OCI-M2 (cell line): ENCODE measurements around the gene GRK1.

Experiments used
- DNase-seq: peaks from one replicate; lab custom pipeline; 2025; ENCODE audit not compliant: unreplicated experiment; lab: John Stamatoyannopoulos, UW

GRK1 gene

DNA sequence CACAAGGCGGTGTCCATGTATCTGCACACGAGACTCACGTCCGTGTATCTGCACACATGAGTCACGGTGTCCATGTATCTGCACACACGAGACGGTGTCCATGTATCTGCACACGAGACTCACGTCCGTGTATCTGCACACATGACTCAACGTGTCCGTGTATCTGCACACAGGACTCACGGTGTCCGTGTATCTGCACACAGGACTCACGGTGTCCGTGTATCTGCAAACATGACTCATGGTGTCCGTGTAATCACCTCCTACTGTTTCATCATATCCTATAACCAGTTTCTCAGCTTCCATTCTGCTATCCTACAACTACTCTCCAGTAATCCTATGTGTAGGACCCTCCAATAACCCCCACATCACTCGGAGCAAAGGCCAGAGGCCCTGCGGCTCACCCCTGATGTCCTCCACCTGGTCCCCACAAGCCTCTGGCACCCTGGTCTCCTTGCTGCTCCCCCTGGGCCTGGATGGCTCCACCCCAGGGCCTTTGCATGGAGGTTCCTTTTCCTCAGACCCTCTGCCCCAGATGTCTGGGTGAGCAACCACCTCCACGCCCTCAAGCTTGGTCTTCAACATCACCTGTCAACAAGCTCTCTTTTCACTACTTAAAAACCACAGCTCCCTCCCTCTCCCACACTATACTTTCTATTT, 89.5 kb downstream of the GRK1 start:
- DNase-seq: no peak

DNA sequence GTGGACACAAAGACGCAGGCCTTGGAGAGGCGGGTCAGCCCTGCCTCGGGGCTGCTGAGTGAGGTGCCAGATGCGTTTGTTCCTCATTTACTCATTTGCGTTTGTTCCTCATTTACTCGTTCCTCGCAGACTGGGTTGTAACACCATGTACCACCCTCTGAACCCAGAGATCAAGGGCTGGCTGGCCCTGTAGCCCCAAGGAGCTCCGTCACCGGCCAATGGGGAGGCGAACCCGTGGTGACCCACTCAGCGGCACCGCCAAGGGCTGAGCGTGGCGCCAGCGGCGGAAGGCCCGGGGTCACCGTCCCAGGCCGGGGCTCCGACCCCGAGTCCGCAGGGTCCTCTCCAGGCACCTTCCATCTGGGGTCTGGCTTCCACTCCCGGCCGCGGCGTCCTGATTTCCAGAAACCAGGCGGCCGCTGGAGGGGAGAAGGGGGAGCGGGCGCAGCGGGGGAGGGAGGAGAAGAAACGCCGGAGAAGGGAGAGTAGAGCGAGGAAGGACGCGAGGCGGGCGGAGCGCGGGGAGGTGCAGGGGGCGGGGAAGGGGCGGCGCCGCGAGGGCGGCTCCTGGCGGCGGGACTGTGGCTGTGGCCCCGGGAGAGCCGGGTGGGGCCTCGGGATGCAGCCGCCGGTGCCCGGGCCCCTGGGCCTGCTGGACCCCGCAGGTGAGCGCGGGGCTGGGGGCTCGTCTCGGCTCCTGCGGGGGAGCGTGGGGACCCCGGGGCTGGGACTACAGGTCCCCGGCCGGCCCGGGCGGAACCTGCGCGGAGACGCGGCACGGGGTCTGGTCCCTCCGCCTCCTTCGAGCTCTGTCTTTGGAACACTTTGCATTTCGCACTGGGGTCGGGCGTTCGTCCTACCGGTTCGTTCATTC, 91.9 kb downstream of the GRK1 start, which contains the start of gene TMEM255B:
TSS of gene TMEM255B (plus strand) at position 576 of the 874 bp plus-strand sequence. CDS start at position 620, 44 bp downstream.
- no peak for DNase-seq

DNA sequence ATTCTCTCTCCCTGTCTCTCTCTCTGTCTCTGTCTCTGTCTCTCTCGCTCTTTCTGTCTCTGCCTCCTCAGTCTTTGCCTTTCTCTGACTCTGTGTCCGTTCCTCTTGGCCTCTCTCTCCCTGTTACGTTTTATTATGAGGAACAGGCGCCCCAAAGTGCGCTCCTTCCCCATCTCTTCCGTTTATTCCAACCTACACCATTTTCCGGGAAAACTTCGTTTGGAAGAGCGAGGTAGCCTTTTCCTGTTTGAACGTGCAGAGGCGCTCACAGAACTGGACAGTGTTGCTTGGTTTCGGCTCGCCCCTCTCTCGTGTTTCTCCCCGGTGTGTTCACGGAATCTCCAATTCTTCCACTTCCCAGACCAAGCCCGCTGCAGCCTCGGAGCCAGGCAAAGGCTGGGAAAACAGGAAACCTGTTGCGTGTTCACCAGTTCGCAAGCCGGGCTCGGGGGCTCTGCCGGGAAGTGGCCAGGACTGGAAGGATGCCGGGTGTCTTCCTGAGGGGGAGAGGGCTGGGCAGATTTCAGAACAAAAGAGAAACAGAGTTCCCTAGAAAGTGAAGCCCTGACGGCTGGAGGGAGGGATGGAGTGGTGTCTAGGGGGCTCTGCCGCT, 92.6 kb downstream of the GRK1 start:
- DNase-seq: no peak

DNA sequence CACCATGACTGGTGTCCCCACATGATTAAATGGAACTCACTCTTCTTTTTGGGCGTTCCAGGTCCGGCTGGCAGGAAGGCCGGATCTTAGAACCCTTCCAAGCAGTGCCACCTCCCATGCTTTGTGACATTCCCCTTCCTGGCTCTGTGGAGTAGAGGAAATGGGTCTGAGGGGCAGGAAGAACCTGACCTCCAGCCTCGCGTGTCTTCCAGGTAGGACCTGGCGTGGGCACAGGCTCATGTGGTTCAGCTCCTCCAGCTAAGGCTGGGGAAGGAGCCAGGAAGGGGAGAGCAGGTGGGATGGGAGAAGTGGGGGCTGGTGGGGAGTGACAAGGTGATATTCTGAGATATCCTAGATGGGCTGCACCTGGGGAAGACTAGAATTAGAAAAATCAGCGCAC, 94.1 kb downstream of the GRK1 start:
- DNase-seq: no peak

DNA sequence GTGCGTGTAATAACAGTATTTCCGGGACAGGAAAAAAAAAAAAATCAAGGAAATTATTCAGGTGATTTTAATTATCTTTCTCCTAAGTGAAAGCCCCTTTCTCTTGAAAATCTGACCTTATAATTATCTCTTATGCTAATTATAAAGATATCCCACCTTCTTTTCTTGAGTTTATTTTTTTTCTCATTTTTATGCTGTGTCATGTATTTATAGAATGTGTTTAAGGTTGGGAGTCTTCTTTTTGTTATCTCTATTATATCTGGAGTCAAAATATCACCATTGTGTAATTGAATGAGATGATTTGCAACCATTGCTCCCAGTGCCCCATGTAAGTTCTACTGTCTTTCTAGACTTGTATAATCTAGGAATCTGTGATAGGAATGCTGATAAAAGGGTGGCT, 95.1 kb downstream of the GRK1 start:
- no peak for DNase-seq

DNA sequence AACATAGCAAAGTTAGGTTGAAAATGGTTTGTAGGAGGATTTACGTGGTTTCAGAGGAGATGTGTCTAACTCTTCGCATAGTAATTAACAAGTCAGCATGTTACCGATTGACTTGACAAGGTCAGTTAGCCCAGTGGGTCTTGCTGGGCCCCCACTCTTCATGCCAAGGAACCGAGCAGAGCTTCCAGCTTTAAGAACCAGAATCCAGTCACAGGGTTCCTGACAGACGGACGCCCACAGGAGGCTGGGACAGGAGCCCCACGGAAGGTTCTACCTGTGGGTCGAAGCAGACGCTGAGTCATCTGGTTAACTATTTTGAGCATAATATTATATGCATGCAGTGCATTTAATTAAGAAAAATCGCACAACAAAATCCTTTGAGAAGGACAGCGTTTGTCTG, 95.5 kb downstream of the GRK1 start:
- DNase-seq: no peak

DNA sequence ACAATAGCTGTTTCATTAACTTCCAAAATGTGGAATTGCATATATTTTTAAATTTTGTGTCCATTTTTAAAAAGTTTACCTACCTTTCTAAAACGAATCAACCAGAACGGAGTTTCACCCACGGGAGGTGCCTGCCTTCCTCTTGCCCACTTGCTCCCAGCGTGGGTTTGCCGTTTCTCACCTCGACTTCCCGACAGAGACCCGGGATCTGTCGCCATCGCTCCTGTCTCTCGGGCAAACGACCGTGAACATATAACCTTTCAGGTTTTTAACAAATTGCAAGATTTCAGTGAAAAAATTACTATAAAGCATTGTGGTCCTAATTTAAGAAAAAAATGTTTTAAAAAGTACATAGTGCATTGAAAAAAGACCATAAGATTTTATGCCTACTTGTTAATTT, 96.2 kb downstream of the GRK1 start:
- no peak for DNase-seq

DNA sequence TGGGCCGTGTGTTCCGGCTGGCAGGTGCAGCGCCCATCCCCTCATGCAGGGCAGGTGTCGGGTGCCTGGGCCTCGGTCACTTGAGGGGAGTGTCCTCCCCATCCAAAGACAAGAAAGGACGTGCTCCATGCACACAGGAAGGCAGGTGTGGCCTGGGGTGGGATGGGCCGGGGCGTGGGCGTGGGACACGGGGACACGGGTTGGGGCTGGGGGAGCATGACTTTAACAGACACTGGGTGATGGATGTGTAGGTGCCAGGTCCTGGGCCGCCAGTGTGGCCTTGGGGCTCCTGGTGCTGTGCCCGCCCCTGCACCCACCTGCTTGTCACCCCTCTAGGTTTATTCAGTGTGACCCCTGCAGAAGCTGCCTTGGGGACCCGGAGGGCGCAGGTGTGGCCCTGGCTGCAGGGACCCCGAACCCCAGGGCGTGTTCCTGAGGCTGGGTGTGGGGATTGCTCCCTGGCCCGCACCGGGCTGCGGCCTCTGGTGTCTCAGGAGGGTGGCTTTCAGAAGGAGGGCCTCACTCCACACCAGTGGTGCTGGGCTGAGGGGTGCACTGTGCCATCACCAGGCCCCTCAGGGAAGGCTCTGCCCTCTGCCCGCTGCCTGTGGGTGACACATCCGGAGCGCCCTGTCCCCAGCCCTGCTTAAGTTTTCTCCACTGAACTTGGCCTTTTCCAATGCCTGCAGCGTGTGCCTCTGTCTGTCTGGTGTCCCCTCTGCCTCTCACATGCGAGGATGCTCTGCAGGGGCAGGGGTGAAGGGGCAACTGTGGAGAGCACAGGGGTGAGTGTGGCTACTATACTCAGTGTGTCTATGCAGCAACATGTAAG, 97.2 kb downstream of the GRK1 start:
- no peak for DNase-seq

DNA sequence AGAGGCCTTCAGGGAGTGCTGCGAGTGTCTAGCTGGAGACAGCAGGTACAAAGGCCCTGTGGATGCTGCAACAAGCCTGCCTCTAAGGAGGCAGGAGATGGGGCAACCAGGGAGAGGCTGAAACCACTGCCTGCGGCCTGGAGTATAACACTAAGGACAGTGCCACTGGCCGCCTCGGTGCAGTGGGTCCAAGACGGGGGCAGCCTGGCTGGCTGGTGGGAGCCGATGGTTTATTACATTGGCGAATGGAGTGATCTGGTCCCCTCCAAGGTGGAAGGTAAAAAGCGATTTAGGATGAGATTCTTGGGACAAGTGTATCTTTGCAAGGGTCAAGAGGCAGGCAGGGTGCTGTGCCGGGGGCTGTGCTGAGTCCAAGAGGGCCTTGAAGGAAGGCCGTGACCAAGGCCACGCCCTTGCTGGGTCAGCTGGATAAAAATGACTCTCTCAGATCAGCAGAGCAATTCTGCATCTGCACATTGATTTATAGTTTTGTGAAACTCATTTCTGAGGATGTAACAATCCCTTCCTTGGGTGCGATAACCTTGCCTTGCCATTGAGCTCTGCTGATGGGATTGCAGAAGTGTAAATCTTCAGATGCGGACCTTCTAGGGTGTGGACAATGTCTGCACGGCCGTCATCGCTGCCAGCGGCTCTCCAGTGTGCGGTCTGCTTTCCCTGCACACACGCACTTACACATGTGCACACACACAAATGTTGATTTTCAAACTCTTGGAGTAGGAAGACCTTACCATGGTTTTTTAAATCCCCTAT, 98.0 kb downstream of the GRK1 start:
- DNase-seq: no peak

DNA sequence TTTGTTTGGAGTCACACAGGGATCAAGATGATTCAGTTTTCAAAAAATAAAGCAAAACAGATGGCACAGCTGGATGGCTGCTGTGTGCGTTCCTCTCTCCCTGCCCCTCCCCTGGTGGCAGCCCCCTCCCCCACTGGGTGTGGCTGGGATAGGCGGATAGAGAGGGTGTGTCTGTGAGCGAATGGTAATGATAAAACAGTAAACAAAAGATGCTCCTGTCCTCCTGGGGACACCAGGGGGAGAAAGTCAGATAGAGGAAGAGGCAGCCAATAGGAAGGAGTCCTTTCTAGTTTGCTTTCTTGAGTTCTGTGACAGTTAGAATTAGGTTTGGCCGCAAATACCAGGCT, 98.5 kb downstream of the GRK1 start:
- no peak for DNase-seq

DNA sequence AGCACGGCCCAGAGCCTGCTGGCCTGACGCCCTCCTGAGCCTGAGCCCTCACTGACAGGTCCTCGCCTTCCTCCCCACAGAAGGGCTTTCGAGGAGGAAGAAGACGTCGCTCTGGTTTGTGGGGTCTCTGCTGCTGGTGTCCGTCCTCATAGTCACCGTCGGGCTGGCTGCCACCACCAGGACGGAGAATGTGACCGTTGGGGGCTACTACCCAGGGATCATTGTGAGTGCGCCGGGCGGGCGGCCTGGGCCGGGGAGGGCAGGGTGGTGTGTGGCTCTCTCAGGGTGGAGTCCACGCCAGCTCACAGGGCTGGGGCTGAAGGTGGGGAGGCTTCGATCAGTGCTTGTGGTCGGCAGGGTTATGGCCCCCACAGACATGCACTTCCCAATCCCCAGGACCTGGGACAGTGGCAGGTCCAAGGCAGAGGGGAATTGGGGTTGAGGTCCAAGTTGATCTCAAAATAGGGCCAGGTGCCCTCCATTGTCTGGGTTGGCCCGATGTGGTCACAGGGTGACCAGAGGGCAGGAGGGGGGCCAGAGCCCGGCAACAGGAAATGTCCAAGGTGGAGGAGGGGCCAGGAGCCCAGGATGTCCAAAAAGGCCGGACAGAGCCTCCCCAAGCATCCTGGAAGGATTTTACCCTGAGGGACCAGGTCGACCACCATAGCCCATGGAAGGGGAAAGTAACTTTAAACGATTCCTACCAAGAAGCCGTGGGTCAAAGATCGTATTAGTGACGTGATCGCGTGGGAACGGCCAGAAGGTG, 99.2 kb downstream of the GRK1 start:
- DNase-seq: no peak

DNA sequence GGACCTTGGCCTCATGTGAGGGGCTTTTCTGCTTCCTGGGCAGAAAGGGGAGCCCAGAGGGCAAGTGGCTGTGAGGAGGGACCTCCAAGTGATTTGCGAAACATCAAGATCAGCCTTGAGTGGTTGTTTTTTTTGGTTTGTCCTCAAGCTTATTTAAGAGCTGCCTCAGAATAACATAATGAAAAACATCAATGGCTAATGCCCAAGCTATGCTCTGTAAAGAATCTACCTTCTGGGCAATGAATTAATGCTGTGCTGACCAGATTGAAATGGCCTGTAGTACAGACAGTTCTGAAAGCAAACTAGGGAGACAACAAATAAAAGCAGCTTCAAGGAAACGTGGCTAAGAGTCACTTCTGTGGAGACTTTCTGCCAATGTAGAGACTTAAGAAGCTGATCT, 100.3 kb downstream of the GRK1 start:
- no peak for DNase-seq

DNA sequence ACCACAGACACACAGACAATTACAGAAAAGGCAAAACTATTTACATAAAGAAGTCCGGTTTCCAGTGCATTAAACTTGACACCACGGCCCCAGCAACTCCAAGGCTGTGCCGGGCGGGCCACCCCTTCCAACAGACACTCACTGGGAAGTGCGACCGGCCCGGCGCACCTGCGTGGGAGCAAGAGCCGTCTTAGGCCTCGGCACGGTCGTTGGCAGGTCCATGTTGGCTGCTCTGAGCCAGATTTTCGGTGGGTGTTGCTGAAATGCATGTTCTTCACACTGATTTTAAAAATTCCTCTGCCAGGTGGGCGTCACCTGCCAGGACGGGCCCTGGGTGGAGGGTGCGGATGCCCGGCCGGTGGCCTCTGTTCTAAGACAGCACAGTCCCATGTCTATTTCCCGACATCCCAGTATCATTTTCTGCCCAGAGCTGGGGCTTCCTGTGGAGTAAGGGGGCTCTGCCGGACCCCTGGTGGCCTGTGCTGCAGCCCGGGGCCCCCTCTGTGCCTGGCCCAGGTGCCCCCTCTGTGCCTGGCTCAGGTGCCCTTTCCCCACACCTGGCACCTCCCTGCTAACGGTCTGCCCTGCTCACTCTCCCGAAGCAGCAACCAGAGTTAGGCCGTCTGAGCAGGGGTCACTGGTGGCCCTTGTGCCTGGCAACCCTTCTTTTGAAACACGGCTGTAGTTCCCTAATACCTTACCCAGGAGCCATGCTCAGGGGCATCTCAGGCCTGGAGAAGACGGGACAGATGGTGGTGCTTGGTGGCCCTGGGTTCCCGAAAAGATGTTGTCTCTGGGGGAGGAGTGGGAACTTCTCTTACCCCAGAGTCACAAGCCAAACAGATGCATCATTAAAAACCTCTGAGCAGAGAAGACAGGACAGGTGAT, 101.2 kb downstream of the GRK1 start:
- DNase-seq: no peak

DNA sequence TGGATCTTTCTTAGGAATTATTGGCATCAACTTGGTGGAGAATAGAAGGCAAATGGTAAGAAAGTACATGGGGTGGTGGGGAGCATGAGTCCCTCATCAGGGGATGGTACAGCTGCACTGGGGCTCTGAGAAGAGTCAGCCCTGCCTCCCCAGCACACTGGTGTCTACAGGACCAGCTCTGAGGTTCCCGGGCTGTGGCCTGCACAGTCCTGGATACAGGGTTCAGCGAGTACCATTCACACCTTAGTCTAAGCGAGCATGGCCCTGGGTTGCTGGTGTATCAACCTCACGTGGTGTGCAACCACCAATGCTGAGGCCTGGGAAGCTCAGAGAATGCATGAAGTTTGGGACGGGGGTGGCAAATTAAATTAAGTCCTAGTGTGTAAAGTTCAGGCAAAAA, 102.1 kb downstream of the GRK1 start:
- no peak for DNase-seq

DNA sequence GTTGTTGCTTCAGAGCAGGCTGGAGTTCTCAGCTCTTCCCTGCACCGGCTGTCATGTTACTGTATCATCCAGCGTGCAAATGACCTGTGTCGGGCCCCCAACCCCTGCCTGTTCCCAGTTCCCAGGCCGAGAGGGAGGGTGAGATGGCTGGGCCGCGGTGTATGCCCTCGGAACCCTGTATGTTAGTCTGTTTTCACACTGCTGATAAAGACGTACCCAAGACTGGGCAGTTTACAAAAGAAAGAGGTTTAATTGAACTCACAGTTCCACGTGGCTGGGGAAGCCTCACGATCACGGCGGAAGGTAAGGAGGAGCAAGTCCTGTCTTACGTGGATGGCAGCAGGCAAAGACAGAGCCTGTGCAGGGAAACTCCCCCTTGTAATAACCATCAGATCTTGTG, 102.9 kb downstream of the GRK1 start:
- DNase-seq: no peak

DNA sequence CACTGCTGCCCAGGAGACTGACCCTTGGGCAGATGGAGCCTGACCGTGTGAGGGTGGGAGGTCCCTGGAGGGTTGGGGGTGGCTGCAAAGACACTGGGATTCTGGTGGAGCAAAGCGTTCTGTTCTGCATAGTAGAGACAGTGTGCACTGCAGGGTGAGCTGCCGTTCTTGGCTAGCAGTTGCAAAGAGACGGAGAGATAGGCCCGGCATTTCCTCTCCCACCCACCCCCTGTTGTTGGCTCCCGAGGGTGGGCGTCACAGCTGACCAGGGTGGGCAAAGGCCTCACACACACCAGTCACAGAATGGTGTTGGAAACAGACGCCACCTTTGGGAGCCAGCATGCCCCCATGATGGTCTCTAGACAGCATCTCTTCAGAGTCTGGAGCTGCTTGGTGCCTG, 103.4 kb downstream of the GRK1 start:
- no peak for DNase-seq

DNA sequence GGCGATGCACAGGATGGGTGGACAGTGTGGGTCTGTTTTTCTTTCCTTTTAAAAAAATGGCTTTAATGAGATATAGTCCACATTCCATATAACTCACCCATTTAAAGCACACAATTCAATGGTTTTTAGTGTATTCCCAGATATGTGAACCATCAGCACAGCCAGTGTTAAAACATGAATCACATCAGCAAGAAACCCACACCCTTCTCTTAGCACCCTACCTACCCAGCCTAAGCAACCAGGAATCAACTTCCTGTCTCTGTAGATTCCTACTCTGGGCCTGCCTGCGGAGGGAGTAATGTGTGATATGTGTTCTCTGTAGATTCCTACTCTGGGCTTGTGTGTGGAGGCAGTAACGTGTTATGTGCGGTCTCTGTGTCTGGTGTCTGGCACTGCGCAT, 103.9 kb downstream of the GRK1 start:
- no peak for DNase-seq

DNA sequence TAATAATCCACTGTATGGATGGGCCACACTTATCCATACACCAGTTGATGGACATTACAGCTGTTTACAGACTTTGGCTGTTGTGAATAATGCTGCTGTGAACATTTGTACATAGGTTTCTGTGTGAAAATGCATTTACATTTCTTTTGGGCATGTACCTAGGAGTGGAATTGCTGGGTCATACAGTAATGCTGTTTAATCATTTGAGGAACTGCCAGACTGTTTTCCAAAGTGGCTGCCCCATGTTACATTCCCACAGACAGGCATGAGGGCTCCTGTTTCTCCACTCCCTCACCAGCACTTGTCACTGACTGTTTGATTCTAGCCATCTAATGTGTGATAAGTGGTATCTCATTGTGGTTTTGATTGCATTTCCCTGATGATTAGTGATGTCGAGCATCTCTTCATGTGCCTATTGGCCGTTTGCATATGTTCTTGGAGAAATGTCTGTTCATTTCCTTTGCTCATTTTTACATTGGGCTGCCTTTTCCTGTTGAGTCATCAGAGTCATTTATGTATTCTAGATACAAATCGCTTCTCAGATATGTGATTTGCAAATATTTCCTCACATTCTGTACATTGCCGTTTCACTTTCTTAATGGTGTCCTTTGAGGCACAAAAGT, 104.8 kb downstream of the GRK1 start:
- no peak for DNase-seq
